Stimulated activated CD8-positive, alpha-beta memory T cell treated with anti-CD3 and anti-CD28 coated beads, Interleukin-12 subunit alpha, Interleukin-12 subunit beta, amount 100 ng/mL, for 4 hours (primary cell): Measurements from ENCODE around the gene TNFRSF4.
A peak's percentile ranks its signal among the peaks of the same experiment; 100 is the strongest.
"Not testable (repeated sequence)": the region's sequence is repeated elsewhere in the genome, so short reads cannot be mapped to it uniquely, and the experiment has no call there.

Experiments used
- DNase-seq: peaks from one replicate; pipeline ENCODE4 v3.0.0-alpha.2; 2020; ENCODE audit warnings: low read depth

Gene TNFRSF4

DNA sequence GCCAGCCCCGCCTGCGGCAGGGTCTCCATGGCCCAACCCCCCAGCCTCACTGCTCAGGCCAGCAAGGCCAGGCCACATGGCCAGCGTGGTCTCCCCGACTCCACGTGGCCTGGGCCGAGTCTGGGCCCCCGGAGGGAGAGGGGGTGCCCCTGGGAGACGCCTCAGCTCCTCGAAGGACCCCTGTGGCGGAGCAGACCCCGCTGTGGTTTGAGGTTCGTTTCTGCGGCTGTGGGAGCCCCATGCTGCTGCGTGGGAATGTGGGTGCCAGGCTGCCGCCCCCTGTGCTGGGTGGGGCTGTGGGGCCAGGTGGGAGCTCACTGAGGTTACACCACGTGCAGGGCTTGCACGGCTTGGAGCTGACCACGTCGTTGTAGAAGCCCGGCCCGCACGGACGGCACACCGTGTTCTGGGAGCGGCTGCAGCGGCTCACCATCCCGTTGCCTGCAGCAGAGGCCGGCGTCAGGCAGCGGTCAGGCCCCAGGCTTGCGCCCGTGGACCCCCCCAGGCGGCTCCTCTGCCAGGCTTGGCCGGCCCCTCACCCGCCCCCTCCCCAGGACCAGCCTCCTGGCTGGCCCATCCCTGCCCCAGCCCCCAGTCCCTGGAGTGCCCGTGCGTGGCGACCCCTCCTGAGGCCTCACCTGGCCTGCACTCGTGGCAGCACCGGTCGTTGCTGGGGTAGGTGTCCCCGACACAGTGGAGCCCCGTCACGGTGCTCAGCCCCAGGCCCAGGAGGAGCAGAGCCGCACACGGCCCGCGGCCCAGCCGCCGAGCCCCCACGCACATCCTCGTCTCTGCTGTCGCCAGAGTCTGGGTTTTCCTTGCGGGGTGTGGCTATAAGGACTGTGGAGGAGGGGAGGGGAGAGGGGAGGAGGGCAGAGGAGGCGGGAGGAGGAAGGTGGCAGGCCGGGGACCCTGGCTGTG, at the start of gene TNFRSF4:
Gene TNFRSF4, minus strand, starts transcription at position 809 of the 921 bp plus-strand sequence. Its CDS starts 26 bp downstream, at position 783.
- peak; percentile 37 for DNase-seq

DNA sequence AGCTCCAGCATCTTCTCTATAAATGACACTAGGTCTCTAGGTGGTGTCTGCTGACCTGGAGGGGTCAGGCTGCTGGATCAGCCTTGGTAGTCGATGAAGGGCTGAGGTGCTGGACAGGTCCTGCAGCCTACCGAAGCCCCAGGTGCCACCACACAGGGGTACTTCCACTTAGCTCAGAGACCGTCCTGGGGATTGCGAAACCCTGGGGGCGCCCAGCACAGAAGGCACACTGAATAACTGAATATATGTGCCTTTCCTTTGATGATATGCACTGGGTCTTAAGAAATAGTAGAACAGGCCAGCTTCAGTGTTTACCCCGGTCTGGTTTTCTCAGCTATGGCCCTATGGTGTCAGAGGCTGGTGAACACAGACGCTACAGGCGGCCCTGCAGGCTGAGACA, 48.8 kb upstream of the TNFRSF4 start:
- DNase-seq, result no peak

GRCh38 chr1:1262071-1262470, 48.1 kb upstream of the TNFRSF4 start:
- DNase-seq, result no peak

DNA sequence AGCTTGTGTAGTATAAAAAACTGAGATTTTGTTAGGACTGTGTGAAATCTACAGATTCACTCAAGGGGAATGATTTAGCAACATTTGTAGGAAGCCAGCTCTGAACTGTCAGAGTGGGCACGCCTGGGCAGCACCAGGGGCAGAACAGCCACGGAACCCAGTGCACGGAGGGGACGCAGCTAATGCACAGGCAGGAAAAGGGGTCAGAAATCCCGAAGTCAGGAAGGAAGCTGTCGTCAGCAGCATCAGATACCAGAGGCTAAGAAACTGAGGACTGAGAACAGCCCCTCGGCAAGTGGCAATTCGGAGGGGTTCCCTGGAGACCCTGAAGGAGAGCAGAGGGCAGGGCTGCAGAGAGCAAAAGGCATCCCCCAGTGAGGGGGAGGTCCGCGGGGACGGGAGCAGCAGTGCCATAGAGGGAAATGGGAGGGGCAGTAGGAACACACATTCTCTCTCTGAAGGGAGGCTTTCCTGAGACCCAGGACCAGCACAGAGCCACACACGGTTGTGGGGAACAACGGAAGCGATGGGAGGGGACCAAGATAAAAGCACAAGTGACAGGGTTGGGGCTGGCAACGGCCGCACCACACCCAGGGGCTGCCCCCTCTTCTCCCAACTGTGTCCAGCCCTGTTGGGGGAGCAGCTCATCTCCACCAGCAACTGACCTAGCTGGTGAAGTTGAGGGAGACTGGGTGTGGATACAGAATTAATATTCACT, 47.0 kb upstream of the TNFRSF4 start:
- DNase-seq, result no peak

- DNase-seq, result no peak
Measured at GRCh38 chr1:1259951-1260600, 46.1 kb upstream of the TNFRSF4 start.

DNA sequence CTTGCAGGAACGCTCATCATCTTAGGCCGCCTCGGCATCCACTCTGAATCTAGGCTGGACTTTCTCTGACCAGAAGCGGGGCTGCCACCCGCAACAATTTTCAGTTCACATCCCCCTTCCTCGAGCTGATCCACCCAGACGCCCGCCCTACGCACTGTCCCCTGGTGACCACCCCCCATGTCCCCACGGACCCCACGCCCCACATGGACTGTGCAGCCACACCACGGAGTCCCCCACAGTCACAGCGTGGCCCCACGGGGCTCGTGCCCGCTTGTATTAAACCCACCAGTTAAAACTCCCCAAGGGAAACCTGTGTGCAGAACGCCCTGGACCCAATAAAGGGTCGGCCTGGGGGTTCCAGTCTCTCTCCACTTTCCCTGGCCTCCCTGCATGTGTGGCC, 45.6 kb upstream of the TNFRSF4 start:
- no peak for DNase-seq

GRCh38 chr1:1259119-1259488, 45.2 kb upstream of the TNFRSF4 start:
- no peak for DNase-seq

DNA sequence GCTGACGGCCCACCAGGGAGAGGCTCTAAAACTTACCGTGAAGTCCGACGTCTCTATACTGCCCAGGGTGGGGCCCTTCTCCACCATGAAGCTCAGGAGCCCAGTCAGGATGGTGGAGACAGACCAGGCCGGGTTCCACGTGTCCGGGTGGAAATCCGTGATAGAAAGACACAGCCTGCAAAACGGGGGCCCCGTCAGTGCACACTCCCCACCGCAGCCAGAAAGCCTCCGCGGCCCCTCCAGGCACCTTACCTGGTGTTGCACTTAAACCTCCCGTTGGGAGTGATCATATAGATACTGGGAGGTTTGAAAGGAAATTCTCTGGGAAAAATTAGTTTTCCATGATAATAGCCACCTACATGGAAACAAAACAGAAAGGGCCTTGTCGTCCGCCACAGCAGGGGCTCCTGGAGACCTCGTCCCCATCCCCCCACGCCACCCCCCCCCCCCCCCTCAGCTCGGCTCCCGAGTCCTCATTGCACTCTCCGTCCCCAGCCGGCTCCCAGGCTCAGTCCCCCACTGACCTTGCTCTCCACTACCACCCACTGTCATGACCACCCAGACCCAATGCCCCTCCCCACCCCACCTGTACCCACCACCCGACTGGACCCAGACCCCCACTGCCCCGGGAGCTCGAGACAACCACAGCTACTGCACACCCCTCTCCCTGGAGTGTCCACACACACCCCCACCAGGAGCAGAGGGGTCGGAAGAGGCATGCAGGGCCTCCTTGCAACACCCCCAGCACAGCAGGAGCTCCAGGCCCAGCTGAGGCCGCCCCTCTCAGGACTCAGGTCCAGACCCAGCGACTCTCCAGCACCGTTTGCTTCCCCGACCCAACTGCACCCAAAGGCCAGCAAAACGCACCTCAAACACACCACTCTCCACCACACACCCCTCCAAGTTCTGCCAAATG, 43.3 kb upstream of the TNFRSF4 start:
- DNase-seq, result no peak

DNA sequence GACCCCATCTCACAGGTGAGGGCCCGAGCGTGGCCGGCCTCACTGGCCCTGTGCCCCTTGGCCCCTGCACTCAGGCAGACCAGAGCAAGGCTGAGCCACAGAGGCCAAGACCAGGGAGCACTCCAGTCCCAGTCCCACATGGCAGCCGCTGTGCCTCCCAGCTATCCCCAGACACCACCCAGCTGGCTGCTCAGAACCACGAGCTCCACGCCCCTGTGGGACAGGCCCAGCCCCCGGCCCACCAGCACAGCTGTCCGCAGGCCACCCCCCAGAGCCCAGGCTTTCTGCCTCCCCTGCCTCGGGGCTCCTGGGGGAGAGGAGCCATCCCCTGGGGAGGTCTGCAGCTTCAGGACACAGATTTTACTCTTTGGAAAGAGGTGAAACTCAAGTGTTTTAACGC, 41.7 kb upstream of the TNFRSF4 start:
- DNase-seq, result no peak

GRCh38 chr1:1255078-1255477, 41.1 kb upstream of the TNFRSF4 start:
- no peak for DNase-seq

DNA sequence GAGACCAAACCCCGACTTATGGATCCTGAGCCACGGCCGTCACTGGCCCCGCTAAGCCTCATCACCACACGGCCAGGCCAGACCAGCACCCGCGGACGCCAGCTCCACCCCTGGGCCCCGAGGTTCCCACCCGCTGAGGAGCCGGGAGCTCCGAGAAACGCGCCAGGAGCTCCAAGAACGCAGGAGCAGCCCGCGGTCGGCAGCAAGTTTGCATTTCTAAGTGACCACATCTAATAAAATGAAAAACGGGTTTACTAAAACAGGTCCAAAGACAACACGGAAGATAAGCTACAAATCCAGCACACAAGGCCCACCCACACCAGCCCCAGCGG, 40.7 kb upstream of the TNFRSF4 start:
- no peak for DNase-seq

DNA sequence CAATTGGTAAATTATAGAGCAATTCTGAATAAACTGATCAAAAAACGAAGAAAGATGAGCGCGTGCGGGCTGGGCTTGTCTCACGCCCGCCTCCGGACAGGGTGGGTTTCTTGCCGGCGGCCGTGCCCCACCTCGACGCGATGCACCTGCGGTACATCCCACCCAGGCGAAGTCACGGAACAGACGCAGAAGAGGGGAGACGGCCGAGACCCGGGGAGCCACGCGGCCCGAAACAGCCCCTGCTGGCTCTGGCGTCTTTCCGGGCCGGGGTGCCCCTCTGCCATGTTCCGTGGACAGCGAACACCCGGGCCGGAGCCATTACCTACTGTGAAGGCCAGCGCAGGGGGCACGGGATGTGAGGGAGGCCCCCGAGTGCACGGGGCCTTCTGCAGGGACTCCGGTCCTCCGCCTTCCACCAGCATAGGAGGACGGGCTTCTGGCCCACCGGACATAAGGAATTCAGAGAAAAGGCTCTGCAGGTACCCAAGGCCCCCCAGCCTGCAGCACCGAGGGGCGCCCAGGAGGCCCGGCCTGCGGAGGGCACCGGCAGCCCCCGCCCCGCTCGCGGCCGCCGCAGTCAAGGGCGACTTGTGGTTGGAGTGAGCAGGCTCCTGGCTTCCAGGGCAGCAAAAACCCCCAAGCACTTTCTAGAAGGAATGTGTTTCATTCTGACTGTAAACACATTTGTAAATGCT, 40.2 kb upstream of the TNFRSF4 start:
- DNase-seq, result no peak

GRCh38 chr1:1253314-1253713, 39.4 kb upstream of the TNFRSF4 start:
- DNase-seq, result no peak

DNA sequence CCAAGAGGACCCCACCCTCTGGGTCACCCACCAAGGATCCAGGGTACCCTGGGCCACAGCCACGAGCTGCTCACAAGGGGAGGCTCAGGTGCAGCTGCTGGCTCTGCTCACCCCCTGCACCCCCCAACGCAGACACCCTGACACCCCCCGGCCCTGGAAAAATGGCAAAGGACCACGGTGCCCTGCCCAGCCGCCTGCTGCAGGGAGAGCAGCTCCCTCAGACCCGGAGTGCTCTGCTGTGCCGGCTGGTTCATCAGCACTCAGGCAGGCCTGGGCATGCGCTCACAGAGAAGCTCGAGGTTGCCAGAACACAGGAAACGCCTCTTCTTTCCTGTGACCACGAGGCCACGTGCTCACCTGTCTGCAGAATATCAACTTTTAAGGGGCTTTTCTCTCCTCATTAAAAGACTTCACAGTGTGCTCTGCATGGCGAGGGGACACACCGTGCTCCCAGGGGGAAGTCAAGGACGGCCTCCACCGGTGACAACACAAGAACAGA, 36.9 kb upstream of the TNFRSF4 start:
- peak; percentile 66 for DNase-seq

GRCh38 chr1:1248009-1248913, 34.3 kb upstream of the TNFRSF4 start:
- DNase-seq, result not testable (repeated sequence)

GRCh38 chr1:1247341-1247913, 33.5 kb upstream of the TNFRSF4 start:
- DNase-seq, result no peak

DNA sequence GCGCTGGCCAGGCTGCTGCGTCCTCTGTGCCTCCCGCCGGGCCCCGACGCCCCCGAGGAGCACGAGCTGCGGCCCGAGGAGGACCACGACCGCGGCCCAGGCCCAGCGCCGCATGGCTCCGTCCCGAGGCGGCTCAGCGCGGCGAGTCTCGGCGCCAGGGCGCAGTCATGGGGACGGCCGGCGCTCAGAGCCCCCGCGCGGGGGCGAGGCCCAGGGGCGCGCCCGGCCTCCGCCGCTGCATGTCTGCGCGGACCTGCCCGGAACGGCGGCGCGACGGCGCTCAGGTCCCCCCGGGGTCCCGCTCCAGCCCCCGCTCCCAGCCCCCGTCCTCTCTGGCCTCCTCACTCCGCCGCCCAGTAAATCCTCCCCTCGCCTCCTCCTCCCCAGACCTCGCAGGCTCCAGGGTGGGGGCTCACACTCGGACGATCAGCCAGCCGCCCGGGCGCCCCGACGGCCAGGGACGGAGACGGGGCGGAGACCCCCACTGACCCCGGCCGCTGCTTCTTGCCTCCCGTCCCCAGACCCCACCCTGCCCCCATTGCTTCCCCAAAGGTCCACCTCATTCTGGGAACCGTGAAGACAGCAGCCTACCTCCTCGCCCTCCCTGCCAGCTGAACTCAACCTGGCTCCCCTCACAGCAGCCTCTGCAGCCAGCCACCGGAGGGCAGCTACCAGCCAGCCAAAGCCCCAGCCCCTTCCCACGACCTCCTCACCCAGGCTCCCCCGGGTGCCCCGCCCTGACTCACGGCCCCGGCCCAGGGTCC, 32.8 kb upstream of the TNFRSF4 start, which contains the start of gene C1QTNF12:
Gene C1QTNF12, minus strand, starts transcription at position 146 of the 764 bp plus-strand sequence. Its CDS starts 32 bp downstream, at position 114.
- DNase-seq, result no peak

- no peak for DNase-seq
Measured at GRCh38 chr1:1245817-1246576, 32.0 kb upstream of the TNFRSF4 start.
